AG10803 (cell line): ENCODE results near the gene PARVA.

Experiments used
- DNase-seq: peaks from one replicate; pipeline ENCODE4 v3.0.0; 2010; ENCODE audit warnings: low read depth
- H3K4me3 ChIP-seq: 2 replicates; pipeline ENCODE4 v1.5.1; 2011; ENCODE audit warnings: mild to moderate bottlenecking, low read length, control low read depth
- TF ChIP-seq, protein P1 (sequence below): conservative IDR thresholded peaks from 2 replicates; pipeline ENCODE4 v1.5.1; 2011; ENCODE audit warnings: mild to moderate bottlenecking, low read length, control low read depth, inconsistent platforms

Gene PARVA

DNA sequence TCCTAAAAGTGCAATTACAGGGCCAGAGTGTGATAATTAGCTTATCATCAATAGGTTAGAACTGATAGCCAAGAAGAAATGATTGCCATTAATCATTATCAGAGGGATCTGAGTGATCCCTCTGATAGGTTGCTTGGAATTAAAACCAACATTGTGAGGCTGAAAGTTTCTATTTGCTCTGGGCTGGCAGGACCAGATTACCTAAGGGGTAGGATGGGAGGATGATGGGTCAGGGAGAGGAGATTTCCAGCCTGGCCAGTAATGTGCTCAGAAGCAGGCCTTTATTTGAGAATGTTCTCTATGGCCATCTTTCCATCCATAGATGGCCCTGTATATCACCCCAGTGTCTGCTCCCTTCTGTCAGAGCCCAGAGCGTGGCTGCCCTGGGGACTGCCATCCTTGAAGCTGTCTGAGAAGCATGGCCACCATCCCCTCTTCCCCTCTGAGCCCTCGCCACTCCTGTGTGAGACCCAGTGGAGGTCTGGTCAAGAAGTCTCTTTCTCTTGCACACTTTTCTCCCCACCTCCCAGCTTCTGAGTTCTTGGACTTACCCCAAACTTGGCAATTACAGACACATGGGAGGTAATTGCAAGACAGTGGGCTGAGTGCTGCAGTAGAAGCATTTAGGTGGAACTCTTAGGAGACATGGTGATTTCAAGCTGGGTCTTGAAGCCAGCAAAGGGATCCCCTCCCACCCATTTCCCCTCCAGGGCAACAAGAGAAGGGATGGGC lies 11.7 kb downstream of the PARVA start:
- TF ChIP-seq, protein P1, sequence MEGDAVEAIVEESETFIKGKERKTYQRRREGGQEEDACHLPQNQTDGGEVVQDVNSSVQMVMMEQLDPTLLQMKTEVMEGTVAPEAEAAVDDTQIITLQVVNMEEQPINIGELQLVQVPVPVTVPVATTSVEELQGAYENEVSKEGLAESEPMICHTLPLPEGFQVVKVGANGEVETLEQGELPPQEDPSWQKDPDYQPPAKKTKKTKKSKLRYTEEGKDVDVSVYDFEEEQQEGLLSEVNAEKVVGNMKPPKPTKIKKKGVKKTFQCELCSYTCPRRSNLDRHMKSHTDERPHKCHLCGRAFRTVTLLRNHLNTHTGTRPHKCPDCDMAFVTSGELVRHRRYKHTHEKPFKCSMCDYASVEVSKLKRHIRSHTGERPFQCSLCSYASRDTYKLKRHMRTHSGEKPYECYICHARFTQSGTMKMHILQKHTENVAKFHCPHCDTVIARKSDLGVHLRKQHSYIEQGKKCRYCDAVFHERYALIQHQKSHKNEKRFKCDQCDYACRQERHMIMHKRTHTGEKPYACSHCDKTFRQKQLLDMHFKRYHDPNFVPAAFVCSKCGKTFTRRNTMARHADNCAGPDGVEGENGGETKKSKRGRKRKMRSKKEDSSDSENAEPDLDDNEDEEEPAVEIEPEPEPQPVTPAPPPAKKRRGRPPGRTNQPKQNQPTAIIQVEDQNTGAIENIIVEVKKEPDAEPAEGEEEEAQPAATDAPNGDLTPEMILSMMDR, result no peak
- DNase-seq, result no peak
- H3K4me3 ChIP-seq, result no peak overlapping the region

DNA sequence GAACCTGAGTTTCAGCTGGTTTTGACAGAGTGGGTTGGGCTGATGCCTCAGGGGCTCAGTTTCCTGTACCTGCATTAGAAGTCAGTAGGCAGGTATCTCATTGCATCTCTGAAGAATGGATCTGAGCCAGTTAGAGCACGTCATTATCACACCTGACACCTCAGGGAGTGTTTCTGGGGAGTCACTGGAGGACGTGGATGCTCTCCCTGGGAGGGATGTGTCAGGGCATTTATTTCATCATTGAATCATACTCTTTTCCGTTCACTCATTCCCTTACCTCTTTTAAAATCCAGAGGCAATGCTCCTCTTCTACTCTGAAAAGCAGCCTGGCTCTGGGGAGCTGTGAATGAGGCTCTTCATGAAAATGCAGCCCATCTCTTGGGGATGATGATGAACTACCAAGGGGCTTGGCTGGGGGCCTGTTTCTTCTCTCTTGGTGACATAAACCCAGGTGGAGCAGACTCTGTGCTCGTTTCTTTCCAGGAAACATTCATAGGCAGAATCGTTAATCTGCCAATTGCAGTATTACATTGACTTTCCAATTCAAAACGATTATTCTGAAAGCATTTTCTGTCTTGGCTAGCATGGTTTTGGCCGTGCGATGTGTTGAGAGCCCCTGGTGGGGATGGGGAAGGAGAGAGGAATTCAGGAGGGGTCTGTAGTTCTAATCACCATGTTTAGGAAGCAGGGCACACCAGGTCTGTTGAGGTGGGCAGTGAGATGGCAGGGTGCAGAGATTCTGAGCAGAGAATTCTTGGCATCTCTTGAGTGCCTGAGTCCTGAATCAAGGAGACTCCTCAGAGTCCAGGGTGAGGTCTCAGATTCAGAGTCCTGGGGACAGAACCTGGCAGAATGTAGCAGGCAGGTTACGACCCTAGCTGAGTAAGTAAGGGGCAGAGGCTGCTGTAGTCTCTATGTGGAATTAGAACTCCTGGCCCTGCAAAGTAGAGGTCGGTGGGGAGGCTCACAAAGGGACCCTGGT lies 12.6 kb downstream of the PARVA start:
- DNase-seq, result no peak
- no peak overlapping the region for H3K4me3 ChIP-seq
- TF ChIP-seq, protein P1, result no peak

DNA sequence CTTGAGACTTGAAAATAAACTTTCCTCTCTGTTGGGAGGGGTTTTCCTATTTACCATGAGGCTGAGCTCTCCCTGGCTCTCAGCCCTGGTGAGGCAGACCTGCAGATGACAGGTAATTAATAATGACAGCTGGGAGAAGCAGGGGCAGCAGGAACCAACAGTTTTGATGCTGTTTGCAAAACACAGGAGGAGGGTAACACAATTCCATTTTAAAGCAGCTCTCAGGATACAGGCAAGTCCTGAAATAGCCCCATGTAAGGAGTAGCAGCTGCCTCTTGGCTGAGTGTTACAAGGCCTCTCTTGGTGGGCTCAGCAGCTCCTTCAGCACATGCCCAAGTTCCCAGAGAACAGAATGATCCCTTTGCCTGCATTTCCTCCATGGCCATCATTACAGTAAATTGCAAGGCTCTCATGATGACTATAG lies 13.3 kb downstream of the PARVA start:
- no peak for DNase-seq
- TF ChIP-seq, protein P1, result no peak

DNA sequence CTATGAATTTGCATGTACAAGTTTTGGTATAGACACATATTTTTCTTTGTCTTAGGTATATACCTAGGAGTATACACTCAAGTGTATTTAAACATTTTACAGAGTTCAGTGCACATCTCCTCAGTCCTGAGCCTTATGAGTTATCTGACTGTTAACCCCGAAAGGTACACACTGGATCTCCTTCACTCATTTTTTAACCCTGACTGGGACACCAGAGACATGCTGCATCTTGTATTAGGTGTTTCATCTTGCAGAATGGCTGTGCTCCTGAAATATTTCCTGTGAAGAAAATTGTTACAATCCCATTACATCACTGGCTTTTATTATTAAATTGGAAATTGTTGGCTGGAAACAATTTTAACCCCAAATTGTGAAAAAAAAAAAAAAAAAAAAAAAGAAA lies 15.3 kb downstream of the PARVA start:
- H3K4me3 ChIP-seq, result no peak overlapping the region
- DNase-seq, result no peak
- TF ChIP-seq, protein P1, result no peak

More for the DNA sequence above, 13.3 kb downstream of the PARVA start:
- H3K4me3 ChIP-seq, result no peak overlapping the region

DNA sequence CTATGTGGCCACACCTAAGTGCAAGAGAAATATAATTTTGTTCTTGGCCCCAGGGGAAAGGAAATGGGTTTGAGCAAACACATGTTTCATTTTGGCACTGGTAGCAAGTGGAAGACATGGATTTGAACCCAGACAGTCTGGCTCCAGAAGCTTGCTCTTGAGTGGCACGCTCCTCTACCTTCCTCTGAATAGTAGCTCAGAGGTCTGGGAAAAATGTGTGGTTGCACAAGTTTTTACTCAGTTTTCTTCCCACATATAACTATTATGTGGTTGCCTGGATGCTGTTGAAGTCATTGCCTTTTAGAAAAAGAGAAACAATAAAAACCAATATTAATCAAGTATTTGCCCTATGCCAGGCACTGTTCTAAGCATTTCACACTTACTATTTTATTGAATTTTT lies 16.3 kb downstream of the PARVA start:
- DNase-seq, result peak; percentile 65
- TF ChIP-seq, protein P1, result no peak
- H3K4me3 ChIP-seq, result no peak overlapping the region

DNA sequence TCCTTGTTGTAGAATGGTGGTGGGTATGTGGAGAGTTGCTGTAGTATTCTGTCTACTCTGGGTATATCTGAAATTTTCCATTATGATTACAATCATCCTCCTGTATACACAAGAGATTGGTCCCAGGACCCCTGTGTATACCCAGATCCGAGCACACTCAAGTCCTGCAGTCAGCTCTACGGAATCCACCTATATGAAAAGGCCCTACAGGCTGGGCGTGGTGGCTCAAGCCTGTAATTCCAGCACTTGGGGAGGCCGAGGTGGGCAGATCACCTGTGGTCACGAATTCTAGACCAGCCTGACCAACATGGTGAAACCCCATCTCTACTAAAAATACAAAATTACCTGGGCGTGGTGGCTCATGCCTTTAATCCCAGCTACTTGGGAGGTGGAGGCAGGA lies 17.2 kb downstream of the PARVA start:
- H3K4me3 ChIP-seq, result no peak overlapping the region
- DNase-seq, result no peak
- TF ChIP-seq, protein P1, result no peak
